Neural progenitor cell (in vitro differentiated cells): Measurements from ENCODE around the gene HECTD4.

Experiments used
- CTCF ChIP-seq: fragments of 200-600 bp; sonication (generic); IDR thresholded peaks from 2 replicates; pipeline ENCODE4 v1.5.1; 2017; ENCODE audit warnings: antibody characterized with exemption, mild to moderate bottlenecking
- EZH2 ChIP-seq: fragments of 200-600 bp; sonication (generic); IDR thresholded peaks from 2 replicates; pipeline ENCODE4 v1.6.1; 2017; ENCODE audit warnings: antibody characterized with exemption, mild to moderate bottlenecking, moderate library complexity

DNA sequence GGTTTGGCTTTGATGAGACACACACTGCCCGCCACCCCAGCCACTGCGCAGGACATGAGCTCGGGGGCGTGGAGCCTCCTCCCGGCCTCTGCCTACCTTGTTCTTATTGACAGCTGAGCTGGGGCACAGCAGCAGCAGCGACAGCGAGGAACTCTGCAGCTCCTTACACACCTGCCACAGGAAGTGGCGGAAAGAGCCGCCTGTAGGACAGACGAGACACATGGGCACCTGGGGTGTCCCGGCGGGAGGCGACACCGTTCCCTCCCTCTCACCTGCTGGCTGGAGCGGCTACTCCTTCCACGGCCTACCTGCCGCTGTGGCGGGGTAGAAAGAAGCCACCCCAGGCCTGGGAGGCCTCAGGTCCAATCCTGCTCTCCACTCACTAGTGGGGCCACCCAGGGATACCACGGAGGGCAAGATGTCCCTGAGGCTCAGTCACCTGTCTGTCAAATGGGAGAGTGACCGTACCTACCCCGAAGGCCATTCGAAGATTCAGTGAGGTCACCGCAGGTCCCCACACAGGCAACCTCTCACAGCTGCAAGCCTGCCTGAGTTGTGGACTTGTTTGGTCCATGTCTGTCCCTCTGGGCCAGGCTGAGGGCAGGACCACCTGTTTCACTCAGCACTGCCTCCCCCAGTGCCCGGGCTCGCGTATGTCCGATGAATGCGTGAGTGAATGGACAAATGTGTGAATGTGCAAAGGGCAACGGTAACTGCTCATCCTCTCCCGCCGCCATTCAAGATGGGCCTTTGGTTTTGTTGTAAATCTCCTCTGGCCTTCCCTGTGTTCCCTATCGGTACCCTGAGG, 214.3 kb downstream of the HECTD4 start:
- TF ChIP-seq CTCF = no peak
- TF ChIP-seq EZH2 = no peak
